Measurements from ENCODE around the gene SZT2.
"Not testable (repeated sequence)": the region's sequence is repeated elsewhere in the genome, so short reads cannot be mapped to it uniquely, and the experiment has no call there.

Gene SZT2

GRCh38 chr1:43501806-43502205 is 112.1 kb downstream of the SZT2 start:
- DNase-seq, result not testable (repeated sequence)

- DNase-seq, result no peak
Measured at GRCh38 chr1:43503534-43503933, 113.8 kb downstream of the SZT2 start.
